Measurements from ENCODE around the gene TMEM258. TPM values are rescaled to one million over a fixed set of nuclear protein-coding genes. Genes with fewer than 3 reads are reported as not detected.

The TMEM258 gene
- total and polyA plus RNA-seq, 2 donors (not counting 3 experiments of a cell fraction or from before 2014, with no cell fraction given): 140 to 534 TPM

DNA sequence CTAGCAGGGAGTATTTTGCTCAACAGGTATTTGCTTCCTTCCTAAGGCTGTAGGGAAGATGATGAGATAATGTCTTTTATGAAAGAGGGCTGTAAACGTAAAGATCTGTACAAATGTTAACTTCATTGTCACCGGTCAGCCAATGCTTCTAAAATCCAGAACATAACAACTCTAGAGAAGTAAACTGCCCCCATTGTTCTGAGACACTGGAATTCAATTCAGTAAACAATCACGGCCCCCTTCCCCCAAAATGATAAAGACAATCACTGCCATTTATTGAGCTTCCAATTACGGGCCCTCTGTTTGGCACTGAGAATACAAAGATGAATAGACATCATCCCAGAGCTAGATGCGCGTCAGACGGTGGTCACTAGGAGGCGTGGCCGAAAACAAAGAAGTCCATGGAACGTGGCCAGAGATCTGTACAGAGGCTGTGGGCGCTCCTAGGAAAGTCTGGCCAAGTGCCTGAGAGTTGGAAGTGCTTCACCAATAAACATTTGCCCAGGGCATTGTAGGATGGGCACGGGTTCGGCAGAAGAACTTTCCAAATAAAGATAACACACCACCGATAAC, 576 bp downstream of the TMEM258 start:
- TSS peak; percentile 79 for BruUV-seq (replicated peaks)
- TF ChIP-seq POLR2AphosphoS5 (IDR thresholded peaks at IDR 0.05; ENCODE audit: insufficient read depth, low read depth, low read length) (peak; percentile 71), JUN (IDR thresholded peaks at IDR 0.05; ENCODE audit: borderline replicate concordance, insufficient read depth, insufficient read length, low read depth) (no peak), POLR2A (IDR thresholded peaks at IDR 0.05; ENCODE audit: low read depth, low read length) (peak; percentile 88)
- dilution Hi-C loops (cut with MboI; ENCODE audit: extremely low pct_ligation_motif_present, low sequenced_read_pairs) (no loop called here), intact Hi-C loops (cut with micrococcal nuclease) (loop anchor here (1.0 to 5.0 kb wide), 5 partner anchors 24 to 330 kb away; partner anchors contain the start of genes FADS3 and INCENP)
- ChIA-PET POLR2A (interaction anchor here (1.9 kb wide), 1 partner anchor 23 kb away, joined by 13 read pairs; no protein-coding TSS in a partner anchor), CTCF (interaction anchor here (1.7 to 2.6 kb wide), 6 partner anchors 12 to 316 kb away, joined by 3 to 16 read pairs (median 10); no protein-coding TSS in a partner anchor)
- H2AFZ ChIP-seq (ENCODE audit: low read depth, low read length): peak overlapping the region; percentile 76
- H4K20me1 ChIP-seq (replicated peaks; ENCODE audit: control insufficient read depth, extremely low read depth, insufficient read depth, low read length): no peaks in the 10 kb centered on the region
- H3K27ac ChIP-seq (ENCODE audit: insufficient read depth, low read depth, low read length): peak overlapping the region; percentile 99
- H3K4me2 ChIP-seq (ENCODE audit: insufficient read depth, low read length): peak overlapping the region; percentile 92
- H3K9me3 ChIP-seq (replicated peaks; ENCODE audit: control insufficient read depth, insufficient read depth, low read length): no peaks in the 10 kb centered on the region
- peaks cover 47% of the 10 kb centered on the region for H3K79me2 ChIP-seq (ENCODE audit: control insufficient read depth, insufficient read depth, low read length)
- no peaks in the 10 kb centered on the region for H3K27me3 ChIP-seq (ENCODE audit: control insufficient read depth in 2 of 2, insufficient read depth in 2 of 2, low read length in 2 of 2)
- H3K4me1 ChIP-seq (ENCODE audit: control insufficient read depth, extremely low read depth, insufficient read depth, low read length): peaks cover 15% of the 10 kb centered on the region
- H3K9me1 ChIP-seq (replicated peaks; ENCODE audit: control insufficient read depth, extremely low read depth, insufficient read depth, low read length): no peaks in the 10 kb centered on the region
- H3K36me3 ChIP-seq (ENCODE audit: control insufficient read depth in 2 of 2, extremely low read depth in 1 of 2, insufficient read depth in 2 of 2, low read length in 2 of 2): peaks cover 4 to 34% of the 10 kb centered on the region in 2 experiments
- peak; percentile 95 for DNase-seq (ENCODE audit: low read depth, low spot score)
- H3K4me3 ChIP-seq (replicated peaks in 1 of 3; ENCODE audit: insufficient read depth in 1 of 3, low read depth in 1 of 3, low read length in 3 of 3): peak overlapping the region; percentile 70 to 91 (median 83)
- peak; percentile 96 for FAIRE-seq
- peak overlapping the region; percentile 100 for H3K9ac ChIP-seq (replicated peaks; ENCODE audit: extremely low read depth, insufficient read depth, low read length)

DNA sequence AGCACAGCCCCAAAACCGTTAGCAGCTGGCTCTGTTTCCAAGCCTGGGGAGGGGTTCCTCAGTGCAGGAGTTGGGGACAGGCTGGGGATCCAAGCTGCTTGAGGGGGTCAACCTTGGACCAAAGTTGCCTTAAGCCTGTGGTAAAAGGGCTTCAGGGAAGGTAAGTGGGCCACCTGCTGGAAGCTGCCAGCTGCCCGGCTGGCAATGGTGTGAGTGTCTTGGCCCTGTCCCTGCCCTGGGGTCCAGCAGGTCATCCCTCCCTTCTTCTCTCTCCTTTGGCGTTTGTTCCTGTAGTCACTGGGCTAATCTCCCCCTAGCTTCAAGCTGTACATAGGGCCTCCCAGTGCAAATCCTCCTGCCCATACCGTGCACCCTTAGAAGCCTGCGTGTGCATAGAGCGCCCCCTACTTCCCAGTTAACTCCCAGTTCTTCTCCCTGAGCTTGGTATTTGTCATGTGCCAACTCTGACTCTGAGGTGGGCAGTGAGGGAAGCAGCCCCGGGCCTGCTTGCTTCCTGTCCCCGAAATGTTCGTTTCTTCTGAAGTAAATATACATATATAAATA, 4.4 kb downstream of the TMEM258 start:
- POLR2A ChIA-PET: no interaction called here

More for the DNA sequence above, 4.4 kb downstream of the TMEM258 start:
- TF ChIP-seq JUN (IDR thresholded peaks at IDR 0.05; ENCODE audit: borderline replicate concordance, insufficient read depth, insufficient read length, low read depth) (no peak), POLR2A (IDR thresholded peaks at IDR 0.05; ENCODE audit: low read depth, low read length) (no peak), FOS (IDR thresholded peaks at IDR 0.05; ENCODE audit: borderline replicate concordance, insufficient read depth, low read length) (no peak), POLR2AphosphoS5 (IDR thresholded peaks at IDR 0.05; ENCODE audit: insufficient read depth, low read depth, low read length) (no peak)
- TF ChIP-seq, protein P1, sequence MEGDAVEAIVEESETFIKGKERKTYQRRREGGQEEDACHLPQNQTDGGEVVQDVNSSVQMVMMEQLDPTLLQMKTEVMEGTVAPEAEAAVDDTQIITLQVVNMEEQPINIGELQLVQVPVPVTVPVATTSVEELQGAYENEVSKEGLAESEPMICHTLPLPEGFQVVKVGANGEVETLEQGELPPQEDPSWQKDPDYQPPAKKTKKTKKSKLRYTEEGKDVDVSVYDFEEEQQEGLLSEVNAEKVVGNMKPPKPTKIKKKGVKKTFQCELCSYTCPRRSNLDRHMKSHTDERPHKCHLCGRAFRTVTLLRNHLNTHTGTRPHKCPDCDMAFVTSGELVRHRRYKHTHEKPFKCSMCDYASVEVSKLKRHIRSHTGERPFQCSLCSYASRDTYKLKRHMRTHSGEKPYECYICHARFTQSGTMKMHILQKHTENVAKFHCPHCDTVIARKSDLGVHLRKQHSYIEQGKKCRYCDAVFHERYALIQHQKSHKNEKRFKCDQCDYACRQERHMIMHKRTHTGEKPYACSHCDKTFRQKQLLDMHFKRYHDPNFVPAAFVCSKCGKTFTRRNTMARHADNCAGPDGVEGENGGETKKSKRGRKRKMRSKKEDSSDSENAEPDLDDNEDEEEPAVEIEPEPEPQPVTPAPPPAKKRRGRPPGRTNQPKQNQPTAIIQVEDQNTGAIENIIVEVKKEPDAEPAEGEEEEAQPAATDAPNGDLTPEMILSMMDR (IDR thresholded peaks at IDR 0.05; ENCODE audit: extremely low read depth in 1 of 2, insufficient read depth in 1 of 2, low read depth in 1 of 2, low read length in 2 of 2): peak; percentile 51 to 55
- dilution Hi-C loops (cut with MboI; ENCODE audit: extremely low pct_ligation_motif_present, low sequenced_read_pairs) (no loop called here), intact Hi-C loops (cut with micrococcal nuclease) (loop anchor here (2.0 kb wide), 1 partner anchor 41 kb away; no protein-coding TSS in a partner anchor)
- peak; percentile 43 for DNase-seq (ENCODE audit: low read depth, low spot score)
- H3K27me3 ChIP-seq (ENCODE audit: control insufficient read depth in 2 of 2, insufficient read depth in 2 of 2, low read length in 2 of 2): no peaks in the 10 kb centered on the region
- H3K9me3 ChIP-seq (replicated peaks; ENCODE audit: control insufficient read depth, insufficient read depth, low read length): no peaks in the 10 kb centered on the region
- H3K9me1 ChIP-seq (replicated peaks; ENCODE audit: control insufficient read depth, extremely low read depth, insufficient read depth, low read length): no peaks in the 10 kb centered on the region
- CTCF ChIA-PET: interaction anchor here (0.6 to 2.7 kb wide), 13 partner anchors 9 to 294 kb away, joined by 3 to 38 read pairs (median 5); partner anchors contain the start of genes FADS2 and MYRF
- H3K4me2 ChIP-seq (ENCODE audit: insufficient read depth, low read length): no peak overlapping the region
- H3K9ac ChIP-seq (replicated peaks; ENCODE audit: extremely low read depth, insufficient read depth, low read length): no peak overlapping the region
- peaks cover 12% of the 10 kb centered on the region for H3K79me2 ChIP-seq (ENCODE audit: control insufficient read depth, insufficient read depth, low read length)
- peaks cover 6% of the 10 kb centered on the region for H3K4me1 ChIP-seq (ENCODE audit: control insufficient read depth, extremely low read depth, insufficient read depth, low read length)
- H3K4me3 ChIP-seq (replicated peaks in 1 of 3; ENCODE audit: insufficient read depth in 1 of 3, low read depth in 1 of 3, low read length in 3 of 3): no peak overlapping the region
- no peak for FAIRE-seq
- H3K27ac ChIP-seq (ENCODE audit: insufficient read depth, low read depth, low read length): no peak overlapping the region
- BruUV-seq (replicated peaks): no TSS peak
- no peak overlapping the region for H2AFZ ChIP-seq (ENCODE audit: low read depth, low read length)
- no peaks in the 10 kb centered on the region for H4K20me1 ChIP-seq (replicated peaks; ENCODE audit: control insufficient read depth, extremely low read depth, insufficient read depth, low read length)
- H3K36me3 ChIP-seq (ENCODE audit: control insufficient read depth in 2 of 2, extremely low read depth in 1 of 2, insufficient read depth in 2 of 2, low read length in 2 of 2): peaks cover 4 to 48% of the 10 kb centered on the region in 2 experiments
